Activated T-cell treated with anti-CD3 and anti-CD28 coated beads for 48 hours (primary cell): Measurements from ENCODE around the gene PLK1.
"Not testable (repeated sequence)": the region's sequence is repeated elsewhere in the genome, so short reads cannot be mapped to it uniquely, and the experiment has no call there.

Experiments
- DNase-seq: peaks from one replicate; pipeline ENCODE4 v3.0.0-alpha.2; 2020; ENCODE audit warnings: low read depth

Gene PLK1

DNA sequence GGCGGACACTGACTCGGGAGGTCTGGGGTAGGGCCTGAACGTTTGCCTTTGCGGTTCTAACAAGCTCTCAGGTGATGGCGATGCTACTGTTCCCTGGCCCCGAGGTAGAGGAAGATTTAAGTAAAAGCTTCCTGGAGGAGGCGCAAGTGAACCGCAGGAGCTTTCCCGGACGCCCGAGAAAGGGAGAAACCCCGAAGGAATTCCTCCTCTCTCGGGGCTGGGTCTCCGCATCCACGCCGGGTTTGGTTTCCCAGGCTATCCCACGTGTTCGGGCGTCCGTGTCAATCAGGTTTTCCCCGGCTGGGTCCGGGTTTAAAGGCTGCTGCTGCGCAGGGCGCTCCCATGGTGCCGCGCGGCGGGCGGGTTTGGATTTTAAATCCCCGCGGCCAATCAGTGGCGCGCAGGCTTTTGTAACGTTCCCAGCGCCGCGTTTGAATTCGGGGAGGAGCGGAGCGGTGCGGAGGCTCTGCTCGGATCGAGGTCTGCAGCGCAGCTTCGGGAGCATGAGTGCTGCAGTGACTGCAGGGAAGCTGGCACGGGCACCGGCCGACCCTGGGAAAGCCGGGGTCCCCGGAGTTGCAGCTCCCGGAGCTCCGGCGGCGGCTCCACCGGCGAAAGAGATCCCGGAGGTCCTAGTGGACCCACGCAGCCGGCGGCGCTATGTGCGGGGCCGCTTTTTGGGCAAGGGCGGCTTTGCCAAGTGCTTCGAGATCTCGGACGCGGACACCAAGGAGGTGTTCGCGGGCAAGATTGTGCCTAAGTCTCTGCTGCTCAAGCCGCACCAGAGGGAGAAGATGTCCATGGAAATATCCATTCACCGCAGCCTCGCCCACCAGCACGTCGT is at the start of gene PLK1:
TSS of gene PLK1 (plus strand) at position 460 of the 844 bp plus-strand sequence. CDS start at position 504, 44 bp downstream.
- peak; percentile 82 for DNase-seq

DNA sequence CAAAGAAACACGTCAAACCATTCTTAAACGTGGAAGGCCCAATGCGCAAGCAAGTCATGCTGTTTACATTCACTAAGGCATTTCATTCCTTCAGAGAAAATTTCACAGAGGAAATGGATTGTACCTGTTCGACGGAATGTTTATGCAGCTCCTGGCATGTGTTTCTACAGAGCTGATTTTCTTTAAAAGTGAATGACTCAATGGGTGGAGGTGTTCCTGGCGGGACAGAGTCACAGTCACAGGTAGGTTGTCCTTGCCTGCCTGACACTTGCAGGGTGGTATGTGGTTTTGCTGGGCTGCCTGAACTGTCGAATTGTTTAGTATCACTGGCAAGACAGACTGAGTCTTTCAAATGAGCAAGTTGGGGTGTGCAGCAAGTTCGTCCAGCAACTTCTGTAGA is 49.2 kb upstream of the PLK1 start:
- DNase-seq, result no peak

DNA sequence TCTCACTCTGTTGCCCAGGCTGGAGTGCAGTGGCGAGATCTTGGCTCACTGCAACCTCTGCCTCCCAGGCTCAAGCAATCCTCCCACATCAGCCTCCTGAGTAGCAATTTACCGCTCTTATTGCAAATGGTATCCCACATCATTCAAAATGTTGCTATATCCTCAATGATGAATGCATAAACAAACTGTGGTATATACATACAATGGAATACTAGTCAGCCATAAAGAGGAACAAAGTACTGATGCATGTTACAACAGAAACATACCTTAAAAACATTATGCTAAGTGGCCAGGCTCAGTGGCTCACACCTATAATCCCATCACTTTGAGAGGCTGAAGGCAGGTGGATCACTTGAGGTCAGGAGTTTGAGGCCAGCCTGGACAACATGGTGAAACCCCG is 46.8 kb upstream of the PLK1 start:
- DNase-seq, result not testable (repeated sequence)

DNA sequence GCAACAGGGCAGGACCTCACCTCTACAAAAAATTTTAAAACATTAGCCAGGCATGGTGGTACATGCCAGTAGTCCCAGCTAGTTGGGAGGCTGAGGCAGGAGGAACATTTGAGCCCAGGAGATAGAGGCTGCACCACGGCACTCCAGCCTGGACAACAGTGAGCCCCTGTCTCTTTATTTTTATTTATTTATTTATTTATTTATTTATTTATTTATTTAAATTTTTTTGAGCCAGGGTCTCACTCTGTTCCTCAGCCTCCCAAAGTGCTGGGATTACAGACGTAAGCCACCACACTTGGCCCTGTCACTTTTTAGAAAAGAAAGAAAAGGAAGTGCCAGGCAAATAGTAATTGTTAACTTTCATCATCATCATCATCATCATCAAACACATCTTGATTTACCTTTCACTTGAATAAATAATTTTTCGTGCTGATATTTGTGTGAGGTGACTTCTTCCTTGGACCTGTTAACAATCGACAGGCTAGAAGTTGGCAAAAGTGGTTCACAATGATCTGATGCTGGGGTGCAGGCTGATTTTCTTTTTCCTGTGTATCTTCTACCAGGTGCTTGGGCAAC is 44.1 kb upstream of the PLK1 start:
- no peak for DNase-seq

GRCh38 chr16:23635958-23636357 is 42.7 kb upstream of the PLK1 start:
- no peak for DNase-seq

- no peak for DNase-seq
Observed at GRCh38 chr16:23640615-23640930, 38.1 kb upstream of the PLK1 start.

DNA sequence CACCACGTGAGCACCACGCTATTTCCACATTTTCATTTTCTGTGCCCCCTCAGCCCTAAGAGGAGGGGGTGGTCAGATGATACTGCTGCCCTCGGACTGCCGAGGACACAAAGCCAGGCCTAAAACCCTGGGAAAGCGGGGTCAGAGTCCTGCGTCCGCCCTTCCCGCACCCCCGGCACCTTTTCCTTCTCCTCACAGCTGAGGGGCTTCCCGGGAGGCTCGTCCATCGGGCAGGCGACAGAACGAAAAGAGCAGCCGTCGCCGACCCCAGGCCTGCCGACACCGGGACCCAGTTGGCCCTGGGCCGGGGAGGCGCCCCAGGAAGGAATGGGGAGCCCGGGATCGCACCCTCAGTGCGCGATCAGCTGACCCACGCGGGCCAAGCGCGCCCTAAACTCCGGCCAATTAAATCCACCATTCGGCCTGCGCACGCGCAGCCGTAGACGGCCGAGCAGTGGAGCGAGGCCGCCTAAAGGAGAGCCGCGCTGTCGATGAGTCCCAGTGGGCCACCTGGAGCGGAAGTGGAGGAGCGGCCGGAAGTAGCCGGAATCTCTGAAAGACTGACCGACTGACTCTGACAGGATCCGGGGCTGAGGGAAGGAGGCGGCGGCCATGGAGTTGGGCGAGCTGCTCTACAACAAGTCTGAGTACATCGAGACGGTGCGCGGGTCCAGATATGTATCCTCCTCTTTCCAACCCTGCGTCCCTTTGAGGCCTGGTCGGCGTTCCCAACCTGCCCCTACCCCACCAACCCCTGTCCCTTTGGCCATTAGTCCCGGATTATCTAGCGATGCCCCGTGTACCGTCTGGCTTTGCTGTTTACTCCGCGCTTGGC is 37.5 kb upstream of the PLK1 start, which contains the start of the genes DCTN5 and PALB2:
TSS of gene DCTN5 (plus strand) at position 536 of the 835 bp plus-strand sequence. CDS start at position 613, 77 bp downstream.
TSS of gene PALB2 (minus strand) at position 380 of the 835 bp plus-strand sequence. CDS start at position 227, 153 bp downstream.
- DNase-seq, result peak; percentile 88

DNA sequence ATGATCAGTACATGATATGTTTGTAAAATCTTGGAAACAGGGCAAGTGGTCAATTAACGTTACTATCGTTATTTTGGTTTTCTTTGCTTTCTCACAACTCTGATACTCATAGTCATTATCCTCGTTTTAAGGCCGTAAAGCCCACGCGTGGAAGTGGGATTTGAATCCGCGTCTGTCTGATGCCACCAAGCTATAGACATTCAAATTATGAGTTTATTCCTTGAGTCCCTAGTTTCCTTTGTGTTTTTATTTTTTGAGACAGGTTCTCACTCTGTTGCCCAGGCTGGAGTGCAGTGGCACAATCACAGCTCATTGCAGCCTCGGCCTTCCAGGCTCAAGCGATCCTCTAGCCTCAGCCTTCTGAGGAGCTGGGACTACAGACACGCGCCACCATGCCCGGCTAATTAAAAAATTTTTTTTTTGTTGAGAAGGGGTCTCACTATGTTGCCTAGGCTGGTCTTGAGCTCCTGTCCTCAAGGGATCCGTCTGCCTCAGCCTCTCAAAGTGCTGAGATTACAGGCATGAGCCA is 36.4 kb upstream of the PLK1 start:
- no peak for DNase-seq

- no peak for DNase-seq
Observed at GRCh38 chr16:23650674-23651416, 27.8 kb upstream of the PLK1 start.

- DNase-seq, result no peak
Observed at GRCh38 chr16:23651943-23652468, 26.7 kb upstream of the PLK1 start.

DNA sequence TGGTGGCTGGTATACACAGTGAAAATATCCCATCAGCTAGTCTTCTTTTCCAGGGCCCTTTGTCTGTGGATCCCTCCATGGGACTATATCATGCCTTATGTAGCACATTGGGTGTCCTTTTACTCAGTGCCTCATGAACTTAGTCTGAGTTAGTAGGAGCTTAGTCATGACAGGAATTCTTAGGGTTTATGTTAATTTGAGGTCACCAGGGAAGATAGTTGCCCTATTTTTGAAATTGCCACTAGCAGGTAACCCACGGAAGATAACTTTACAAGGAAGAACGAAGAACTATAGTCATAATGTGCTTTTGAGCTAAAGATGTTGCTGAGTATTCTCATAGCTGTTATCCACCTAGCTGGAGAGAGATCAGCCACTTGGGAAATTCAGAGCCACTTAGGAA is 14.8 kb upstream of the PLK1 start:
- DNase-seq, result no peak

DNA sequence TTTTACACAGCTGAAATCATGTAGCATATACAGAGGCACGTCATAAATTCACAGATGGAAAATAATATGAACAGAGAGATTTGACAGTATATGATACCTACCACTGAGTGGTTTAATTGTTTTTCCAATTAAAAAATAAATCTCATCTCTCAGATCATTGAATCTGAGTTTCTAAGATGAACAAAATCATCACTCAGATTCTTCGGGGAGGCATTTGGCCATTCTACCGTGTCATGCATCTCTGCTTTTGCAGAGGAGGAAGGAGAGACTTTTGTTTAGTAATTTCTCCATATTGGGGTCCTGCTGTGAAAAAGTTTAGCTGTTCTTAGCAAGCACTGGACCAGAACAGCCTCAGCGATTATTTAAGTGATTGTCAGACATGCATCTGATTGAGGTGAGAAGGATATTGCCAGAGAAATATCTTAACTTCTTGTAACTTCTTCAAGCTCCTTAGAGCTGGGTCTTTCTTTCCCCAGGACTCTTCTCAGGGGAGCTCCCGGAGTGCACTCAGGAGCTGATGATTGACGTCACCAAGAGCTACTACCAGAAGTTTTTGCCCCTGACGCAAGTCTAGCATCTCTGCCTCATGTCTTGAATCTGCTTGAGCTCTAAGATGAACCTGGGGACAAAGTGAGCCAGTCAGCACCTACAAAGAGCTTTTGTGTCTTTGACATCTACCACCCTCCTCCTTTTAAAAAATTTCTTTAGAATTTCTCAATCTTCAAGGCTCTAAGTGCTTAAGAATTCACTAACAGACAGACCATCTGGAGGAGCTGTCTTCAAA is 11.9 kb upstream of the PLK1 start:
- DNase-seq, result no peak

GRCh38 chr16:23667355-23667659 is 11.4 kb upstream of the PLK1 start:
- no peak for DNase-seq

DNA sequence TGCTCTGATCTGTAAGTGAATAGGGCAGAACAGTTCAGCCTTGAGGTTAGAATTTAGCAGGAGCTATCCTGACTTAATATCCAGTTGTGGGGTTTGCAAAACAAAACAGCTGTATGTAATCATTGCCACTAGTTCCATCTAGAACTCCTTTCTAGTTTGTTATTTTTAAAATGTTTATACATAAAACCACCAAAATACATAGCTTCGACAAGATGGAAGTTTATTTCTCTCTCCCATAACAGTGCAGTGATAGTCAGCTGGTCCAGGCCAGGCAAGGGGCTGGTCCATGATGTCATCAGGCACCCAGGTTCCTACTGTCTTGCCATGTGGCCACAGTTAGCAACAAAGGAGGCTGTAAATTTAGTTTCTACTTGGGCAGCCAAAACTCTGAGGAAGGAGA is 10.5 kb upstream of the PLK1 start:
- no peak for DNase-seq

DNA sequence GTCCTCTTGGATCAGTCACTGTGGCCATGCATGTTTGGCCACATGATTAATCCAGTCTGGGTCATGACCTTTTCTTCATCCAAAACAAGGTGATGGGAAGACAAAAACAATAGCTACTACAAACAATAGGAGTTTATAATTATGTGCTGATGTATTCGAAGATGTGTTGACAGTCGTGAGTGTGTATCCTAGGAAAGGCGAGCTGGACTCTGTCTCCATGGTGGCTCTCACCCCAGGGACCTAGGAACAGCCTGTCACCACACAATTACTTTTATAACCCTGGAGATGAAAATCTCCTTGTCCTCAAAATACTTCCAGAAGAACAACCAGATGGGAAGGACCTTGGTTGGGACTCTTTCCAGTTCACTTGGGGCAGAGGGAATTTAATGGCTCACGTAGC is 9.8 kb upstream of the PLK1 start:
- no peak for DNase-seq

GRCh38 chr16:23670137-23670776 is 8.4 kb upstream of the PLK1 start:
- peak; percentile 42 for DNase-seq

GRCh38 chr16:23673971-23674614 is 4.6 kb upstream of the PLK1 start:
- DNase-seq, result no peak

- DNase-seq, result no peak
Observed at GRCh38 chr16:23676924-23677480, 1.7 kb upstream of the PLK1 start.

- DNase-seq, result peak; percentile 30
Observed at GRCh38 chr16:23679274-23679985, 741 bp downstream of the PLK1 start.
